Neuronal stem cell (in vitro differentiated cells): ENCODE results near the gene NUDT14.

Experiments used
- DNase-seq: peaks from one replicate; pipeline ENCODE4 v3.0.0-alpha.2; 2013; ENCODE audit warnings: low spot score
- H2AFZ ChIP-seq: one replicate; pipeline ENCODE4 v1.6.1; 2013; ENCODE audit warnings: mild to moderate bottlenecking, low read length, inconsistent platforms
- H2AK5ac ChIP-seq: 2 replicates; pipeline ENCODE4 v1.6.1; 2013; ENCODE audit warnings: low read depth, mild to moderate bottlenecking, inconsistent platforms, low read length, moderate library complexity, mixed read lengths
- H2BK120ac ChIP-seq: 2 replicates; pipeline ENCODE4 v1.6.1; 2013; ENCODE audit warnings: low read depth, mild to moderate bottlenecking, inconsistent platforms, low read length, moderate library complexity, mixed read lengths
- H2BK12ac ChIP-seq: one replicate; pipeline ENCODE4 v1.6.1; 2013; ENCODE audit warnings: low read length, inconsistent platforms
- H2BK15ac ChIP-seq: 2 replicates; pipeline ENCODE4 v1.6.1; 2013; ENCODE audit warnings: mild to moderate bottlenecking, low read length, inconsistent platforms, mixed read lengths
- H2BK5ac ChIP-seq: one replicate; pipeline ENCODE4 v1.6.1; 2013; ENCODE audit warnings: inconsistent platforms, mild to moderate bottlenecking, low read length, moderate library complexity
- H3K14ac ChIP-seq: one replicate; pipeline ENCODE4 v1.6.1; 2013; ENCODE audit warnings: low read length, inconsistent platforms
- H3K18ac ChIP-seq: 2 replicates; pipeline ENCODE4 v1.6.1; 2013; ENCODE audit warnings: low read length, inconsistent platforms
- H3K23ac ChIP-seq: 2 replicates; pipeline ENCODE4 v1.6.1; 2013; ENCODE audit warnings: low read depth, mild to moderate bottlenecking, mixed read lengths, low read length, inconsistent platforms; ENCODE audit not compliant: poor library complexity
- H3K27ac ChIP-seq: replicated peaks from 3 replicates; pipeline ENCODE4 v1.5.1; 2013; ENCODE audit warnings: low read length, inconsistent platforms
- H3K27me3 ChIP-seq, 3 experiments: 2 replicates each; pipeline ENCODE4 v1.6.1; 2013; ENCODE audit warnings: low read length in 3 of 3, mild to moderate bottlenecking in 2 of 3, inconsistent platforms in 1 of 3, low read depth in 1 of 3, mixed read lengths in 1 of 3, moderate library complexity in 1 of 3; ENCODE audit not compliant: control insufficient read depth in 3 of 3, insufficient read depth in 3 of 3
- H3K36me3 ChIP-seq, 2 donors: replicated peaks in 1 of 2; 2 replicates each; pipeline ENCODE4 v1.6.1; 2013; ENCODE audit warnings: low read length in 2 of 2; ENCODE audit not compliant: control insufficient read depth in 2 of 2, insufficient read depth in 2 of 2
- H3K4ac ChIP-seq: 2 replicates; pipeline ENCODE4 v1.6.1; 2013; ENCODE audit warnings: inconsistent platforms, mild to moderate bottlenecking, low read length, moderate library complexity
- H3K4me1 ChIP-seq, 2 donors: 1 replicate in 1 of 2; 2 replicates in 1 of 2; pipeline ENCODE4 v1.6.1; 2013; ENCODE audit warnings: low read length in 2 of 2, low read depth in 1 of 2; ENCODE audit not compliant: control insufficient read depth in 2 of 2, insufficient read depth in 1 of 2
- H3K4me2 ChIP-seq: one replicate; pipeline ENCODE4 v1.6.1; 2013; ENCODE audit warnings: mild to moderate bottlenecking, low read length, inconsistent platforms; ENCODE audit not compliant: insufficient read depth, poor library complexity, severe bottlenecking
- H3K4me3 ChIP-seq, 2 donors: 2 replicates each; pipeline ENCODE4 v1.5.1; 2013; ENCODE audit warnings: low read length in 2 of 2, mild to moderate bottlenecking in 2 of 2, inconsistent platforms in 1 of 2, moderate library complexity in 1 of 2
- H3K79me1 ChIP-seq: one replicate; pipeline ENCODE4 v1.6.1; 2013; ENCODE audit warnings: low read depth, mild to moderate bottlenecking, inconsistent platforms, low read length, moderate library complexity
- H3K9ac ChIP-seq: one replicate; pipeline ENCODE4 v1.6.1; 2013; ENCODE audit warnings: mild to moderate bottlenecking, low read depth, low read length, inconsistent platforms; ENCODE audit not compliant: poor library complexity
- H3K9me3 ChIP-seq, 2 donors: replicated peaks in 1 of 2; 2 replicates each; pipeline versions ENCODE3 to v1.6.1; 2013; ENCODE audit warnings: low read length in 2 of 2, mild to moderate bottlenecking in 2 of 2, inconsistent platforms in 1 of 2, low read depth in 1 of 2, mixed read lengths in 1 of 2, moderate library complexity in 1 of 2; ENCODE audit not compliant: control insufficient read depth in 2 of 2, insufficient read depth in 1 of 2
- H4K8ac ChIP-seq: one replicate; pipeline ENCODE4 v1.6.1; 2013; ENCODE audit warnings: low read depth, mild to moderate bottlenecking, inconsistent platforms, low read length, moderate library complexity
- H4K91ac ChIP-seq: one replicate; pipeline ENCODE4 v1.6.1; 2013; ENCODE audit warnings: low read length, low read depth, mild to moderate bottlenecking, inconsistent platforms; ENCODE audit not compliant: poor library complexity
- WGBS, 2 donors: extraction: QIAGEN DNeasy Blood & Tissue Kit; methylation state at CpG; one replicate each; pipeline ENCODE4 v1.1.7; 2013; ENCODE audit warnings: missing lambda C conversion rate in 2 of 2, mixed read lengths in 1 of 2; ENCODE audit not compliant: insufficient read length in 2 of 2, insufficient replicate concordance in 1 of 2; ENCODE audit errors: extremely low coverage in 2 of 2; 5-methylcytosine and 5-hydroxymethylcytosine counted together

NUDT14 gene

DNA sequence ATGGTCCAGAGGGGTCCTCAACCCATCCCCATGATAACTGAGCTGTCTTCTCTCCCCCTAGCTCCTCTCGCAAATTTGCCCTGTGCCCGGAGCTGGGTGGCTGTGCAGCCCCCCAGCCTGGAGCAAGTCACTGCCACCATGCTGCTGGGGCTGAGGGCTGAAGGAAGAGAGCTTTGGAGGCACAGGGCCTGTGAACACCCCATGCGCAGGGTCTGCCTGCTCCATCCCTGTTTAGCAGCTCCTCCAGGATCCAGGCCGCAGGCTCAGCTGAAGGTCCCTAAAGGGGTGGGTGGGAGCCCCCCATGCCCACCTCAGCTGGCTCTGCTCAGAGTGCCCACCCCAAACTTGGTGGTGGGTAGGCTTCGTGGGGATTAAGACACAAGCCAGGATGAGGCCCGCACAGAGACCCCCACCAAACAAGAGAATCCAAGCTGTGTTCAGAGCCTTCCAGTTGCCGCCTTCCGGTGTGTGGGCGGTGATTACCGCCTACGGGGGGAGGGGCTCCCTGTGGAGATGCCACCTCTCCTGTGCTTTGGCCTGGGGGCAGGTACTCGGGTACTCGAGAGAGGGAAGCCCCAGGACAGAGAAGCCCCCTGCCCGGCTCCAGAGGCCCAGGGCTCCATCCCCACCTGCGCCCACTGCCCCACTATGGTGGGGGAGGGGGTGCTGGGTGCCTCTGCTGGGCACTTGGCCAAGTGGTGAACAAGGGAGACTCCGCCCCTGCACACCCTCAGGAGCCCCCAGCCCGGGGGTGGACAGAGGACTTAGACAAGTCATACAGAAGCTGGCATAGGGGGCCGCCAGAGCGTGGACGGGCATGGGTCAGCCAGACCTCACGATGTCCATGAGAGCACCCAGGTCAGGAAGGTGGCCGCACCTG, 11.1 kb downstream of the NUDT14 start:
- Histone ChIP-seq H3K9ac (no peak overlapping the region), H3K79me1 (peaks cover 9% of the 10 kb centered on the region), H2AK5ac (peak overlapping the region; percentile 84), H4K91ac (no peak overlapping the region), H2AFZ (peak overlapping the region; percentile 68), H3K9me3 (no peaks in the 10 kb centered on the region), H3K4me1 (peaks cover 11 to 14% of the 10 kb centered on the region in 2 donors), H4K8ac (no peak overlapping the region), H3K36me3 (no peaks in the 10 kb centered on the region), H3K4me2 (no peak overlapping the region), H3K23ac (peak overlapping the region; percentile 43), H3K27ac (peak overlapping the region; percentile 5), H2BK120ac (peak overlapping the region; percentile 9), H3K14ac (no peak overlapping the region), H2BK5ac (peak overlapping the region; percentile 53), H3K4ac (no peak overlapping the region), H3K4me3 (no peak overlapping the region), H2BK15ac (no peak overlapping the region), H2BK12ac (no peak overlapping the region), H3K18ac (peak overlapping the region; percentile 89), H3K27me3 (peaks cover 7 to 49% (median 22%) of the 10 kb centered on the region in 3 experiments)
- no peak for DNase-seq
- WGBS, 2 donors: no CpG with 5 or more reads among the region's 22 CpGs

DNA sequence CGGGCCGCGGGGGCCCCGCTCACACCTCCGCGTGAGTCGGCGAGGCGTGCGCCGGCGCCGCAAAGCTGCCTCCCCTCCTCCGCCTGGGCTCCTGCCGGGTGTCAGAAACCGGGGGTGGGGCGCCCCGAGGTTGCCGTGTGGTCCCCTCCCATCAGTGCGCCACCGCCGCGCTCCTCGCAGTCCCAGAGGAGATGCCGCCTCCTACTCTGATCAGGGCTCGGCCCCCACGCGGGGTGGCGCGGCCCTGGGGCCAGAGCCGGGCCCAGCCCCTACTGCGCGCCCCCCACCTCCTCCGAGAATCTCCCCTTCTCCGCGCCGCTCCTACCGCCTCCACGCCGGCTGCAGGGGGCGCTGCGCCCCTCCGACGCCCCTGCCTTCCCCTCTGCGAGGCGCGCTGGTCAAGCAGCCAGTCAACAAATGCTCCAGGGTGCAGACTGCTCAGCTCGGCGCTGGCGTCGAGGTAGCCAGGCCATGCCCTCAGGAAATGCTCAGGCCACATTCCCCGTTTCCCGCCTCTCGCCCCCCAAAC, 12.1 kb downstream of the NUDT14 start:
- peaks cover 7 to 59% (median 22%) of the 10 kb centered on the region in 3 experiments for H3K27me3 ChIP-seq
- peak overlapping the region in 1 of 2 donors; percentile 76 for H3K4me3 ChIP-seq
- no peak overlapping the region for H3K4ac ChIP-seq
- peak; percentile 57 for DNase-seq
- H2BK15ac ChIP-seq: peak overlapping the region; percentile 75
- peaks cover 11 to 14% of the 10 kb centered on the region in 2 donors for H3K4me1 ChIP-seq
- H3K18ac ChIP-seq: peak overlapping the region; percentile 90
- peaks cover 9% of the 10 kb centered on the region for H3K79me1 ChIP-seq
- H3K4me2 ChIP-seq: peak overlapping the region; percentile 86
- H3K9ac ChIP-seq: peak overlapping the region; percentile 60
- no peaks in the 10 kb centered on the region for H3K9me3 ChIP-seq
- H3K27ac ChIP-seq: no peak overlapping the region
- peak overlapping the region; percentile 84 for H2AK5ac ChIP-seq
- peak overlapping the region; percentile 40 for H2AFZ ChIP-seq
- no peaks in the 10 kb centered on the region for H3K36me3 ChIP-seq
- peak overlapping the region; percentile 38 for H3K14ac ChIP-seq
- no peak overlapping the region for H2BK120ac ChIP-seq
- peak overlapping the region; percentile 41 for H2BK12ac ChIP-seq
- H4K8ac ChIP-seq: no peak overlapping the region
- H3K23ac ChIP-seq: no peak overlapping the region
- H4K91ac ChIP-seq: no peak overlapping the region
- no CpG with 5 or more reads among the region's 54 CpGs for WGBS, 2 donors
- H2BK5ac ChIP-seq: peak overlapping the region; percentile 53

DNA sequence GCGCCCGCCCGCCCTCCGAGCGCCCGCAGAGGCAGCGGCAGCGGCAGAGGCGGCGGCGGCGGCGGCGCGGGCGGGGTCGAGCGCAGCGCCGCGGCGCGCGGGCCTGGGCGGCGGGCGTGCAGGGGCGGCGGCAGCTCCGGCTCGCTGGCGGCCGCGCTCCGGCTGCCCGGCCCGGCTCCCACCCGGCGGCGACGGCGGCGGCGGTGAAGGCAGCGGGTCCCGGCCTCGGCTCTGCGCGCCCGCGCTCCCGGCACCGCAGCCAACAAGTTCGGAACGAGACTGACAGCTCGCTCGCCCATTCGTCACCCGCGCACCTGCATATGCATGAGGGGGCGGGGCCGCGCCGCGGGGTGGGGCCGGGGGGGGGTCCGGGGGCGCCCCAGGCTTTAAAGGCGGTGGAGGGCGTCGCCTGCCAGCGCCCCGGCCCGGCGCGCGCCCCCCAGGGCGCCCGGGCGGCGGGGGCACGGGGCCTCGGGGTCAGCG, 12.6 kb downstream of the NUDT14 start, which contains the start of gene JAG2:
Gene JAG2 (minus strand): TSS at position 281 of the 483 bp plus-strand sequence. CDS start 356 bp downstream, outside the sequence.
- Histone ChIP-seq H3K14ac (peak within 1 kb of the TSS; percentile 94), H3K4me2 (peak within 1 kb of the TSS; percentile 94), H4K8ac (peak within 1 kb of the TSS; percentile 3), H3K9ac (peak within 1 kb of the TSS; percentile 90), H3K27ac (no peak within 1 kb of the TSS), H3K18ac (peak within 1 kb of the TSS; percentile 90), H3K4me3 (peak within 1 kb of the TSS; percentile 43 to 81), H3K27me3 (peaks cover 7 to 62% (median 22%) of the 10 kb centered on the region in 3 experiments), H2AK5ac (peak within 1 kb of the TSS; percentile 88), H2AFZ (peak within 1 kb of the TSS; percentile 73), H3K23ac (peak within 1 kb of the TSS; percentile 97), H4K91ac (no peak within 1 kb of the TSS), H3K9me3 (no peaks in the 10 kb centered on the region), H3K36me3 (no peaks in the 10 kb centered on the region), H3K4me1 (peaks cover 12 to 16% of the 10 kb centered on the region in 2 donors), H3K79me1 (peaks cover 9% of the 10 kb centered on the region), H2BK15ac (peak within 1 kb of the TSS; percentile 75), H3K4ac (no peak within 1 kb of the TSS), H2BK5ac (peak within 1 kb of the TSS; percentile 66), H2BK12ac (peak within 1 kb of the TSS; percentile 41), H2BK120ac (peak within 1 kb of the TSS; percentile 9)
- WGBS, 2 donors: no CpG with 5 or more reads among the region's 84 CpGs
- peak; percentile 27 for DNase-seq

DNA sequence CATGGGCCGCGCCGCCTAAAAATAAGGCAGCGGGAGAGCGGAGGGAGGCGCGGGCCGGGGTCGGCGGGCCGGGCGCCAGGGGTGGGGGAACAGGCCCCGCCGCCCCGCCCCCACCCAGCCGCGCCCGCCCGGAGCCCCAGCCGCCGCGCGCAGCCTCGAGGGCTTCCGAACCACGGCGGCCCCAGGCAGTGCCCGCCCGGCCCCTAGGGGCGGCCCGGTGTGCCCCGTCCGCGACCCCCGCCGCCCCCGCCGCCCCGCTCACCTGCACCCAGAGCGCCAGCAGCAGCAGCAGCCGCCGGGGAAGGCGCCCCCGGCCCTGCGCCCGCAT, 13.1 kb downstream of the NUDT14 start:
- H2AK5ac ChIP-seq: peak overlapping the region; percentile 88
- H2BK120ac ChIP-seq: no peak overlapping the region
- peak overlapping the region; percentile 94 for H3K4me2 ChIP-seq
- H3K36me3 ChIP-seq: no peaks in the 10 kb centered on the region
- H2BK12ac ChIP-seq: no peak overlapping the region
- peaks cover 16 to 20% of the 10 kb centered on the region in 2 donors for H3K4me1 ChIP-seq
- H2AFZ ChIP-seq: peak overlapping the region; percentile 73
- H2BK15ac ChIP-seq: peak overlapping the region; percentile 75
- WGBS, 2 donors: no CpG with 5 or more reads among the region's 46 CpGs
- no peak for DNase-seq
- peak overlapping the region; percentile 94 for H3K14ac ChIP-seq
- H4K8ac ChIP-seq: peak overlapping the region; percentile 3
- H3K18ac ChIP-seq: peak overlapping the region; percentile 90
- H4K91ac ChIP-seq: no peak overlapping the region
- H3K9me3 ChIP-seq: no peaks in the 10 kb centered on the region
- peak overlapping the region; percentile 97 for H3K23ac ChIP-seq
- no peak overlapping the region for H3K4ac ChIP-seq
- no peak overlapping the region for H3K27ac ChIP-seq
- peak overlapping the region; percentile 90 for H3K9ac ChIP-seq
- H3K4me3 ChIP-seq: peak overlapping the region; percentile 43 to 81
- no peak overlapping the region for H2BK5ac ChIP-seq
- peaks cover 9% of the 10 kb centered on the region for H3K79me1 ChIP-seq
- peaks cover 7 to 63% (median 22%) of the 10 kb centered on the region in 3 experiments for H3K27me3 ChIP-seq
